Endothelial cell of umbilical vein (primary cell): ENCODE results near the gene ICAM1. TPM values are rescaled to one million over a fixed set of nuclear protein-coding genes. Genes with fewer than 3 reads are reported as not detected.

Experiments
- BruUV-seq: library from RNA; stranded (reverse); fragments of 400-500 nt; replicated peaks from 2 replicates; lab custom pipeline; 2021; lab: Mats Ljungman, UMichigan
- CTCF ChIA-PET: fragments of 300-600, 350-600 bp; sonication (Branson Sonifier 250); formaldehyde crosslinking; loops from one replicate; lab custom pipeline; 2021; ENCODE audit warnings: antibody characterized with exemption, inconsistent platforms; lab: Charles Lee
- POLR2A ChIA-PET: fragments of 300-600, 350-600 bp; sonication (Branson Sonifier 250); formaldehyde crosslinking; loops from one replicate; lab custom pipeline; 2021; ENCODE audit warnings: antibody characterized with exemption, inconsistent platforms; lab: Charles Lee
- DNase-seq: peaks from one replicate; pipeline ENCODE4 v3.0.0-alpha.2; 2011; ENCODE audit warnings: low read depth, low spot score
- FAIRE-seq: peaks from 2 replicates; lab custom pipeline; 2011; peaks lifted over from hg19 to GRCh38; lab: Jason Lieb, UNC
- H2AFZ ChIP-seq: 2 replicates; pipeline ENCODE4 v1.6.0; 2012; ENCODE audit warnings: low read depth, low read length, control low read depth, inconsistent platforms
- H3K27ac ChIP-seq: 2 replicates; pipeline ENCODE4 v1.5.1; 2011; ENCODE audit warnings: low read depth, mild to moderate bottlenecking, control low read depth, low read length, moderate library complexity; ENCODE audit not compliant: insufficient read depth
- H3K27me3 ChIP-seq, 2 experiments: 2 replicates each; pipeline versions ENCODE4 v1.6.0 to v1.6.1; 2011; ENCODE audit warnings: low read length in 2 of 2, mixed read lengths in 1 of 2; ENCODE audit not compliant: control insufficient read depth in 2 of 2, insufficient read depth in 2 of 2
- H3K36me3 ChIP-seq, 2 experiments: 2 replicates in 1 of 2; 3 replicates in 1 of 2; pipeline ENCODE4 v1.5.1; 2011; ENCODE audit warnings: low read length in 2 of 2, mild to moderate bottlenecking in 1 of 2, moderate library complexity in 1 of 2; ENCODE audit not compliant: control insufficient read depth in 2 of 2, insufficient read depth in 2 of 2; ENCODE audit errors: extremely low read depth in 1 of 2
- H3K4me1 ChIP-seq: 3 replicates; pipeline ENCODE4 v1.5.1; 2011; ENCODE audit warnings: mild to moderate bottlenecking, low read length; ENCODE audit not compliant: control insufficient read depth, insufficient read depth; ENCODE audit errors: extremely low read depth
- H3K4me2 ChIP-seq: 2 replicates; pipeline ENCODE4 v1.6.1; 2011; ENCODE audit warnings: low read length, control low read depth, mixed read lengths; ENCODE audit not compliant: insufficient read depth
- H3K4me3 ChIP-seq, 3 experiments: fragments of 200-600 bp in 1 of 3; sonication (generic), shearing (Covaris generic) in 1 of 3; replicated peaks in 1 of 3; 2 replicates each; pipeline ENCODE4 v1.5.1; 2011 to 2016; ENCODE audit warnings: control low read depth in 3 of 3, low read length in 3 of 3, mild to moderate bottlenecking in 2 of 3, inconsistent platforms in 1 of 3, low read depth in 1 of 3, moderate library complexity in 1 of 3; ENCODE audit not compliant: insufficient read depth in 1 of 3
- H3K79me2 ChIP-seq: 2 replicates; pipeline ENCODE4 v1.6.0; 2012; ENCODE audit warnings: low read length, inconsistent platforms; ENCODE audit not compliant: control insufficient read depth, insufficient read depth
- H3K9ac ChIP-seq: replicated peaks from 2 replicates; pipeline ENCODE3; 2011; ENCODE audit warnings: low read length, control low read depth; ENCODE audit not compliant: insufficient read depth; ENCODE audit errors: extremely low read depth
- H3K9me1 ChIP-seq: replicated peaks from 3 replicates; pipeline ENCODE4 v1.6.0; 2011; ENCODE audit warnings: mild to moderate bottlenecking, low read length; ENCODE audit not compliant: control insufficient read depth, insufficient read depth; ENCODE audit errors: extremely low read depth
- H3K9me3 ChIP-seq: replicated peaks from 2 replicates; pipeline ENCODE4 v1.5.1; 2012; ENCODE audit warnings: low read length, inconsistent platforms; ENCODE audit not compliant: control insufficient read depth, insufficient read depth
- H4K20me1 ChIP-seq: replicated peaks from 2 replicates; pipeline ENCODE3; 2011; ENCODE audit warnings: mild to moderate bottlenecking, low read length; ENCODE audit not compliant: control insufficient read depth, insufficient read depth; ENCODE audit errors: extremely low read depth
- EZH2 ChIP-seq: IDR thresholded peaks from 2 replicates; pipeline ENCODE4 v1.6.1; 2012; ENCODE audit warnings: borderline replicate concordance, low read depth, mild to moderate bottlenecking, moderate library complexity, low read length, inconsistent platforms; ENCODE audit not compliant: severe bottlenecking
- FOS ChIP-seq: IDR thresholded peaks from 2 replicates; pipeline ENCODE4 v1.6.1; 2011; ENCODE audit warnings: mild to moderate bottlenecking, low read length, moderate library complexity, borderline replicate concordance; ENCODE audit not compliant: insufficient read depth
- GATA2 ChIP-seq: IDR thresholded peaks from 2 replicates; pipeline ENCODE4 v1.7.0; 2011; ENCODE audit warnings: low read depth, mild to moderate bottlenecking, moderate library complexity, mixed read lengths, low read length; ENCODE audit not compliant: insufficient read length, insufficient read depth
- JUN ChIP-seq: IDR thresholded peaks from 2 replicates; pipeline ENCODE4 v1.6.1; 2011; ENCODE audit warnings: borderline replicate concordance, low read depth; ENCODE audit not compliant: insufficient read length, insufficient read depth
- MYC ChIP-seq: IDR thresholded peaks from one replicate; pipeline ENCODE4 v1.6.1; 2011; ENCODE audit warnings: mild to moderate bottlenecking, low read depth, low read length
- POLR2A ChIP-seq: IDR thresholded peaks from 2 replicates; pipeline ENCODE4 v1.6.1; 2012; ENCODE audit warnings: low read depth, mild to moderate bottlenecking, control low read depth, low read length
- POLR2AphosphoS5 ChIP-seq: IDR thresholded peaks from 2 replicates; pipeline ENCODE4 v1.6.1; 2012; ENCODE audit warnings: low read depth, mild to moderate bottlenecking, control low read depth, low read length, moderate library complexity; ENCODE audit not compliant: insufficient read depth
- dilution Hi-C: fragments of 300-500 bp; cut with MboI; formaldehyde crosslinking; loops from one replicate; pipeline ENCODE4 v1.15.0; 2019; ENCODE audit warnings: low sequenced_read_pairs; ENCODE audit not compliant: extremely low pct_ligation_motif_present
- intact Hi-C: fragments of 100-400 bp; cut with micrococcal nuclease; formaldehyde crosslinking; loops from one replicate; pipeline ENCODE4 v1.10.0; 2022
- polyA plus RNA-seq, 4 experiments: library from polyadenylated mRNA; depleted of rRNA in 3 of 4; stranded (reverse) in 3 of 4; unstranded in 1 of 4; fragments of >200 nt; gene quantifications; 2 replicates each; pipeline versions ENCODE4 v1.2.1 to v1.2.3, GENCODE V29; 2011 to 2012; ENCODE audit warnings: missing spikeins in 1 of 4
- total RNA-seq: library from RNA; stranded (reverse); gene quantifications from 2 replicates; pipeline ENCODE4 v1.2.3, GENCODE V29; 2021
- TF ChIP-seq, protein P1 (sequence below): IDR thresholded peaks from 2 replicates; pipeline ENCODE4 v1.6.1; 2011; ENCODE audit not compliant: insufficient read depth, insufficient read length
- TF ChIP-seq, protein P2 (sequence below), 2 donors: IDR thresholded peaks; 1 replicate in 1 of 2; 2 replicates in 1 of 2; pipeline ENCODE4 v1.5.1; 2011; ENCODE audit warnings: low read length in 2 of 2, mild to moderate bottlenecking in 2 of 2, moderate library complexity in 2 of 2, control low read depth in 1 of 2, inconsistent platforms in 1 of 2, low read depth in 1 of 2; ENCODE audit not compliant: insufficient read depth in 1 of 2; ENCODE audit errors: extremely low read depth in 1 of 2

The ICAM1 gene
- total and polyA plus RNA-seq, 2 donors (not counting 3 experiments of a cell fraction or from before 2014, with no cell fraction given): 20.5 to 30.4 TPM

DNA sequence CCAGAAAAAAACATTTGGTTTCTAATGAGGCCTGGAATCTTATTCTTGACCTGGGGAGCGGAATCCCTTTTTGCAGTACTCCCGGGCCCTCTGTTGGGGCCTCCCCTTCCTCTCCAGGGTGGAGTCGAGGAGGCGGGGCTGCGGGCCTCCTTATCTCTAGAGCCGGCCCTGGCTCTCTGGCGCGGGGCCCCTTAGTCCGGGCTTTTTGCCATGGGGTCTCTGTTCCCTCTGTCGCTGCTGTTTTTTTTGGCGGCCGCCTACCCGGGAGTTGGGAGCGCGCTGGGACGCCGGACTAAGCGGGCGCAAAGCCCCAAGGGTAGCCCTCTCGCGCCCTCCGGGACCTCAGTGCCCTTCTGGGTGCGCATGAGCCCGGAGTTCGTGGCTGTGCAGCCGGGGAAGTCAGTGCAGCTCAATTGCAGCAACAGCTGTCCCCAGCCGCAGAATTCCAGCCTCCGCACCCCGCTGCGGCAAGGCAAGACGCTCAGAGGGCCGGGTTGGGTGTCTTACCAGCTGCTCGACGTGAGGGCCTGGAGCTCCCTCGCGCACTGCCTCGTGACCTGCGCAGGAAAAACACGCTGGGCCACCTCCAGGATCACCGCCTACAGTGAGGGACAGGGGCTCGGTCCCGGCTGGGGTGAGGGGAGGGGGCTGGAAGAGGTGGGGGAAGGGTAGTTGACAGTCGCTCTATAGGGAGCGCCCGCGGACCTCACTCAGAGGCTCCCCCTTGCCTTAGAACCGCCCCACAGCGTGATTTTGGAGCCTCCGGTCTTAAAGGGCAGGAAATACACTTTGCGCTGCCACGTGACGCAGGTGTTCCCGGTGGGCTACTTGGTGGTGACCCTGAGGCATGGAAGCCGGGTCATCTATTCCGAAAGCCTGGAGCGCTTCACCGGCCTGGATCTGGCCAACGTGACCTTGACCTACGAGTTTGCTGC is 16.1 kb downstream of the ICAM1 start, which contains the start of gene ICAM4:
Gene ICAM4, plus strand, starts transcription at position 153 of the 935 bp plus-strand sequence. Its CDS starts 58 bp downstream, at position 211.
- no TSS peak for BruUV-seq
- Histone ChIP-seq H3K9me1 (no peaks in the 10 kb centered on the region), H3K27me3 (peaks cover 18 to 30% of the 10 kb centered on the region in 2 experiments), H3K4me1 (peaks cover 27% of the 10 kb centered on the region), H4K20me1 (no peaks in the 10 kb centered on the region), H2AFZ (peak within 1 kb of the TSS; percentile 33), H3K4me3 (no peak within 1 kb of the TSS), H3K27ac (no peak within 1 kb of the TSS), H3K79me2 (no peaks in the 10 kb centered on the region), H3K9me3 (no peaks in the 10 kb centered on the region), H3K9ac (no peak within 1 kb of the TSS), H3K4me2 (peak within 1 kb of the TSS; percentile 14), H3K36me3 (peaks cover 0 to 4% of the 10 kb centered on the region in 2 experiments)
- POLR2A ChIA-PET: interaction anchor here (1.9 kb wide), 1 partner anchor 17 kb away, joined by 6 read pairs; the partner anchor contains the start of gene ICAM1
- intact Hi-C loops: loop anchor here (2.0 kb wide), 1 partner anchor 16 kb away; the partner anchor contains the start of gene ICAM1
- CTCF ChIA-PET: interaction anchor here (0.6 to 4.1 kb wide), 9 partner anchors 13 to 141 kb away, joined by 3 to 14 read pairs (median 3); partner anchors contain the start of gene ICAM1
- DNase-seq: peak; percentile 49
- FAIRE-seq: no peak
- dilution Hi-C loops: no loop called here
- peak; percentile 26 for TF ChIP-seq EZH2
- no peak for TF ChIP-seq MYC
- no peak for TF ChIP-seq POLR2A
- TF ChIP-seq GATA2: no peak
- no peak for TF ChIP-seq JUN
- TF ChIP-seq, protein P1, sequence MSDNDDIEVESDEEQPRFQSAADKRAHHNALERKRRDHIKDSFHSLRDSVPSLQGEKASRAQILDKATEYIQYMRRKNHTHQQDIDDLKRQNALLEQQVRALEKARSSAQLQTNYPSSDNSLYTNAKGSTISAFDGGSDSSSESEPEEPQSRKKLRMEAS: no peak
- TF ChIP-seq, protein P2, sequence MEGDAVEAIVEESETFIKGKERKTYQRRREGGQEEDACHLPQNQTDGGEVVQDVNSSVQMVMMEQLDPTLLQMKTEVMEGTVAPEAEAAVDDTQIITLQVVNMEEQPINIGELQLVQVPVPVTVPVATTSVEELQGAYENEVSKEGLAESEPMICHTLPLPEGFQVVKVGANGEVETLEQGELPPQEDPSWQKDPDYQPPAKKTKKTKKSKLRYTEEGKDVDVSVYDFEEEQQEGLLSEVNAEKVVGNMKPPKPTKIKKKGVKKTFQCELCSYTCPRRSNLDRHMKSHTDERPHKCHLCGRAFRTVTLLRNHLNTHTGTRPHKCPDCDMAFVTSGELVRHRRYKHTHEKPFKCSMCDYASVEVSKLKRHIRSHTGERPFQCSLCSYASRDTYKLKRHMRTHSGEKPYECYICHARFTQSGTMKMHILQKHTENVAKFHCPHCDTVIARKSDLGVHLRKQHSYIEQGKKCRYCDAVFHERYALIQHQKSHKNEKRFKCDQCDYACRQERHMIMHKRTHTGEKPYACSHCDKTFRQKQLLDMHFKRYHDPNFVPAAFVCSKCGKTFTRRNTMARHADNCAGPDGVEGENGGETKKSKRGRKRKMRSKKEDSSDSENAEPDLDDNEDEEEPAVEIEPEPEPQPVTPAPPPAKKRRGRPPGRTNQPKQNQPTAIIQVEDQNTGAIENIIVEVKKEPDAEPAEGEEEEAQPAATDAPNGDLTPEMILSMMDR (IDR thresholded peaks at IDR 0.05; ENCODE audit: extremely low read depth in 1 of 2, insufficient read depth in 1 of 2, low read depth in 1 of 2, low read length in 2 of 2): no peak
- TF ChIP-seq POLR2AphosphoS5: peak; percentile 32
- no peak for TF ChIP-seq FOS
